ENCODE results near the gene CORO2B.
A peak's percentile ranks its signal among the peaks of the same experiment; 100 is the strongest.

CORO2B gene

GRCh38 chr15:68666812-68667450 lies 88.1 kb downstream of the CORO2B start:
- H3K4me3 ChIP-seq (ENCODE audit: low read depth, low read length) = no peak overlapping the region
- no peak for DNase-seq (ENCODE audit: low read depth)
- TF ChIP-seq CTCF (IDR thresholded peaks at IDR 0.05; ENCODE audit: low read depth, low read length, missing control alignments) = no peak
- in situ Hi-C loops (cut with HindIII; ENCODE audit: low sequenced_read_pairs) = no loop called here

- no peak overlapping the region for H3K4me3 ChIP-seq (ENCODE audit: low read depth, low read length)
- no peak for TF ChIP-seq CTCF (IDR thresholded peaks at IDR 0.05; ENCODE audit: low read depth, low read length, missing control alignments)
- in situ Hi-C loops (cut with HindIII; ENCODE audit: low sequenced_read_pairs) = no loop called here
- DNase-seq (ENCODE audit: low read depth) = no peak
These were observed 89.2 kb downstream of the CORO2B start for GRCh38 chr15:68667800-68668625.

GRCh38 chr15:68668926-68669600 lies 90.3 kb downstream of the CORO2B start:
- no peak for TF ChIP-seq CTCF (IDR thresholded peaks at IDR 0.05; ENCODE audit: low read depth, low read length, missing control alignments)
- H3K4me3 ChIP-seq (ENCODE audit: low read depth, low read length) = no peak overlapping the region
- no peak for DNase-seq (ENCODE audit: low read depth)
- in situ Hi-C loops (cut with HindIII; ENCODE audit: low sequenced_read_pairs) = no loop called here

- TF ChIP-seq CTCF (IDR thresholded peaks at IDR 0.05; ENCODE audit: low read depth, low read length, missing control alignments) = no peak
- DNase-seq (ENCODE audit: low read depth) = no peak
- in situ Hi-C loops (cut with HindIII; ENCODE audit: low sequenced_read_pairs) = no loop called here
- no peak overlapping the region for H3K4me3 ChIP-seq (ENCODE audit: low read depth, low read length)
These were observed 93.5 kb downstream of the CORO2B start for GRCh38 chr15:68672251-68672650.

- H3K4me3 ChIP-seq (ENCODE audit: low read depth, low read length) = no peak overlapping the region
- in situ Hi-C loops (cut with HindIII; ENCODE audit: low sequenced_read_pairs) = no loop called here
- peak; percentile 42 for TF ChIP-seq CTCF (IDR thresholded peaks at IDR 0.05; ENCODE audit: low read depth, low read length, missing control alignments)
- DNase-seq (ENCODE audit: low read depth) = no peak
These were observed 94.0 kb downstream of the CORO2B start for GRCh38 chr15:68672781-68673205.

GRCh38 chr15:68674975-68675374 lies 96.2 kb downstream of the CORO2B start:
- in situ Hi-C loops (cut with HindIII; ENCODE audit: low sequenced_read_pairs) = no loop called here
- DNase-seq (ENCODE audit: low read depth) = no peak
- no peak for TF ChIP-seq CTCF (IDR thresholded peaks at IDR 0.05; ENCODE audit: low read depth, low read length, missing control alignments)
- no peak overlapping the region for H3K4me3 ChIP-seq (ENCODE audit: low read depth, low read length)

All from astrocyte of the cerebellum (primary cell).